DOHH2 (cell line): ENCODE data around the gene ASMT.

Experiments
- H3F3A ChIP-seq: fragments of 200-600 bp; sonication (generic), shearing (Covaris generic); 2 replicates; pipeline ENCODE4 v1.6.0; 2016; ENCODE audit warnings: antibody characterized with exemption, mild to moderate bottlenecking; ENCODE audit not compliant: control insufficient read depth, insufficient read depth
- H3K27ac ChIP-seq: fragments of 200-600 bp; sonication (generic); 2 replicates; pipeline ENCODE4 v1.5.1; 2014; ENCODE audit warnings: low read depth, mild to moderate bottlenecking, low read length, moderate library complexity
- H3K27me3 ChIP-seq: fragments of 200-600 bp; sonication (generic); 2 replicates; pipeline ENCODE4 v1.6.1; 2014; ENCODE audit warnings: mild to moderate bottlenecking, low read length, mixed read lengths; ENCODE audit not compliant: control insufficient read depth
- H3K36me3 ChIP-seq: fragments of 200-600 bp; sonication (generic); 2 replicates; pipeline ENCODE4 v1.6.1; 2014; ENCODE audit warnings: mild to moderate bottlenecking, low read length, moderate library complexity, mixed read lengths; ENCODE audit not compliant: control insufficient read depth
- H3K4me1 ChIP-seq: fragments of 200-600 bp; sonication (generic); 2 replicates; pipeline ENCODE4 v1.6.1; 2014; ENCODE audit warnings: mild to moderate bottlenecking, low read length, mixed read lengths; ENCODE audit not compliant: control insufficient read depth
- H3K4me2 ChIP-seq: fragments of 200-600 bp; sonication (generic); 2 replicates; pipeline ENCODE4 v1.6.0; 2014; ENCODE audit warnings: mild to moderate bottlenecking, low read length, moderate library complexity
- H3K4me3 ChIP-seq: fragments of 200-600 bp; sonication (generic); 2 replicates; pipeline ENCODE4 v1.5.1; 2014; ENCODE audit warnings: mild to moderate bottlenecking, low read length, mixed read lengths
- H3K79me2 ChIP-seq: fragments of 200-600 bp; sonication (generic); 2 replicates; pipeline ENCODE4 v1.6.1; 2014; ENCODE audit warnings: mild to moderate bottlenecking, low read length, mixed read lengths; ENCODE audit not compliant: control insufficient read depth
- H3K9me2 ChIP-seq: fragments of 200-600 bp; sonication (generic); replicated peaks from 2 replicates; pipeline ENCODE4 v1.6.1; 2014; ENCODE audit warnings: mild to moderate bottlenecking, low read length, mixed read lengths; ENCODE audit not compliant: control insufficient read depth
- H3K9me3 ChIP-seq: fragments of 200-600 bp; sonication (generic); 2 replicates; pipeline ENCODE4 v1.6.1; 2014; ENCODE audit warnings: antibody characterized with exemption, low read length, mixed read lengths; ENCODE audit not compliant: control insufficient read depth, insufficient read depth
- H4K20me1 ChIP-seq: fragments of 200-600 bp; sonication (generic); 2 replicates; pipeline ENCODE4 v1.6.0; 2014; ENCODE audit warnings: low read depth, mild to moderate bottlenecking, antibody characterized with exemption, low read length, moderate library complexity; ENCODE audit not compliant: control insufficient read depth, insufficient read depth
- CTCF ChIP-seq: fragments of 200-600 bp; sonication (generic); IDR thresholded peaks from one replicate; pipeline ENCODE4 v1.5.1; 2014; ENCODE audit warnings: antibody characterized with exemption, mild to moderate bottlenecking, low read depth, low read length; ENCODE audit not compliant: poor library complexity, severe bottlenecking
- EZH2phosphoT487 ChIP-seq: fragments of 200-600 bp; sonication (generic); IDR thresholded peaks from 2 replicates; pipeline ENCODE4 v1.6.1; 2017; ENCODE audit warnings: borderline replicate concordance, mild to moderate bottlenecking, antibody characterized with exemption, low read length, moderate library complexity, mixed read lengths

Gene ASMT

GRCh38 chrX:1661922-1662221 lies 47.0 kb downstream of the ASMT start:
- Histone ChIP-seq H3K4me1 (peaks cover 32% of the 10 kb centered on the region), H3K79me2 (peaks cover 56% of the 10 kb centered on the region), H3K9me2 (no peaks in the 10 kb centered on the region), H3K36me3 (peaks cover 12% of the 10 kb centered on the region), H3K27me3 (no peaks in the 10 kb centered on the region), H3K4me3 (peak overlapping the region; percentile 91), H3K9me3 (no peaks in the 10 kb centered on the region), H4K20me1 (no peaks in the 10 kb centered on the region), H3K4me2 (peak overlapping the region; percentile 75), H3K27ac (peak overlapping the region; percentile 79), H3F3A (peaks cover 4% of the 10 kb centered on the region; the same call in 1 of the 2 replicates)
- TF ChIP-seq EZH2phosphoT487 = no peak

GRCh38 chrX:1667566-1667965 lies 52.7 kb downstream of the ASMT start:
- H3K27me3 ChIP-seq = no peaks in the 10 kb centered on the region
- peaks cover 25% of the 10 kb centered on the region for H3K79me2 ChIP-seq
- TF ChIP-seq EZH2phosphoT487 = no peak
- no peaks in the 10 kb centered on the region for H3F3A ChIP-seq
- no peak overlapping the region for H3K27ac ChIP-seq
- peaks cover 9% of the 10 kb centered on the region for H3K36me3 ChIP-seq
- no peaks in the 10 kb centered on the region for H3K9me3 ChIP-seq
- H4K20me1 ChIP-seq = no peaks in the 10 kb centered on the region
- H3K9me2 ChIP-seq = no peaks in the 10 kb centered on the region
- H3K4me2 ChIP-seq = no peak overlapping the region
- peaks cover 6% of the 10 kb centered on the region; the same call in 1 of the 2 replicates for H3K4me1 ChIP-seq
- no peak overlapping the region for H3K4me3 ChIP-seq

GRCh38 chrX:1673337-1673736 lies 58.5 kb downstream of the ASMT start:
- Histone ChIP-seq H3K79me2 (peaks cover 5% of the 10 kb centered on the region), H3K27me3 (no peaks in the 10 kb centered on the region), H3K4me2 (no peak overlapping the region), H3K36me3 (no peaks in the 10 kb centered on the region), H4K20me1 (no peaks in the 10 kb centered on the region), H3K4me3 (no peak overlapping the region), H3K27ac (no peak overlapping the region), H3K9me2 (no peaks in the 10 kb centered on the region), H3K9me3 (no peaks in the 10 kb centered on the region), H3K4me1 (no peaks in the 10 kb centered on the region), H3F3A (no peaks in the 10 kb centered on the region)
- TF ChIP-seq EZH2phosphoT487 (no peak), CTCF (peak; percentile 85)

- Histone ChIP-seq H3K9me2 (no peaks in the 10 kb centered on the region), H3K9me3 (no peaks in the 10 kb centered on the region), H3K4me2 (no peak overlapping the region), H3F3A (0 out of 2 replicates have a peak, but pooled peaks cover 3% of the 10 kb centered on the region), H3K4me3 (no peak overlapping the region), H3K4me1 (no peaks in the 10 kb centered on the region), H3K79me2 (peaks cover 5% of the 10 kb centered on the region), H3K36me3 (no peaks in the 10 kb centered on the region), H4K20me1 (no peaks in the 10 kb centered on the region), H3K27me3 (no peaks in the 10 kb centered on the region), H3K27ac (no peak overlapping the region)
- TF ChIP-seq CTCF = no peak
- no peak for TF ChIP-seq EZH2phosphoT487
Observed at GRCh38 chrX:1676866-1677265, 62.0 kb downstream of the ASMT start.
